Endothelial cell of umbilical vein (primary cell): ENCODE measurements around the gene PHTF1. TPM values are rescaled to one million over a fixed set of nuclear protein-coding genes. Genes with fewer than 3 reads are reported as not detected.

Experiments used
- BruUV-seq: library from RNA; stranded (reverse); fragments of 400-500 nt; replicated peaks from 2 replicates; lab custom pipeline; 2021; lab: Mats Ljungman, UMichigan
- CTCF ChIA-PET: fragments of 300-600, 350-600 bp; sonication (Branson Sonifier 250); formaldehyde crosslinking; loops from one replicate; lab custom pipeline; 2021; ENCODE audit warnings: antibody characterized with exemption, inconsistent platforms; lab: Charles Lee
- POLR2A ChIA-PET: fragments of 300-600, 350-600 bp; sonication (Branson Sonifier 250); formaldehyde crosslinking; loops from one replicate; lab custom pipeline; 2021; ENCODE audit warnings: antibody characterized with exemption, inconsistent platforms; lab: Charles Lee
- DNase-seq: peaks from one replicate; pipeline ENCODE4 v3.0.0-alpha.2; 2011; ENCODE audit warnings: low read depth, low spot score
- FAIRE-seq: peaks from 2 replicates; lab custom pipeline; 2011; peaks lifted over from hg19 to GRCh38; lab: Jason Lieb, UNC
- H2AFZ ChIP-seq: 2 replicates; pipeline ENCODE4 v1.6.0; 2012; ENCODE audit warnings: low read depth, low read length, control low read depth, inconsistent platforms
- H3K27ac ChIP-seq: 2 replicates; pipeline ENCODE4 v1.5.1; 2011; ENCODE audit warnings: low read depth, mild to moderate bottlenecking, control low read depth, low read length, moderate library complexity; ENCODE audit not compliant: insufficient read depth
- H3K27me3 ChIP-seq, 2 experiments: 2 replicates each; pipeline versions ENCODE4 v1.6.0 to v1.6.1; 2011; ENCODE audit warnings: low read length in 2 of 2, mixed read lengths in 1 of 2; ENCODE audit not compliant: control insufficient read depth in 2 of 2, insufficient read depth in 2 of 2
- H3K36me3 ChIP-seq, 2 experiments: 2 replicates in 1 of 2; 3 replicates in 1 of 2; pipeline ENCODE4 v1.5.1; 2011; ENCODE audit warnings: low read length in 2 of 2, mild to moderate bottlenecking in 1 of 2, moderate library complexity in 1 of 2; ENCODE audit not compliant: control insufficient read depth in 2 of 2, insufficient read depth in 2 of 2; ENCODE audit errors: extremely low read depth in 1 of 2
- H3K4me1 ChIP-seq: 3 replicates; pipeline ENCODE4 v1.5.1; 2011; ENCODE audit warnings: mild to moderate bottlenecking, low read length; ENCODE audit not compliant: control insufficient read depth, insufficient read depth; ENCODE audit errors: extremely low read depth
- H3K4me2 ChIP-seq: 2 replicates; pipeline ENCODE4 v1.6.1; 2011; ENCODE audit warnings: low read length, control low read depth, mixed read lengths; ENCODE audit not compliant: insufficient read depth
- H3K4me3 ChIP-seq, 3 experiments: fragments of 200-600 bp in 1 of 3; sonication (generic), shearing (Covaris generic) in 1 of 3; replicated peaks in 1 of 3; 2 replicates each; pipeline ENCODE4 v1.5.1; 2011 to 2016; ENCODE audit warnings: control low read depth in 3 of 3, low read length in 3 of 3, mild to moderate bottlenecking in 2 of 3, inconsistent platforms in 1 of 3, low read depth in 1 of 3, moderate library complexity in 1 of 3; ENCODE audit not compliant: insufficient read depth in 1 of 3
- H3K79me2 ChIP-seq: 2 replicates; pipeline ENCODE4 v1.6.0; 2012; ENCODE audit warnings: low read length, inconsistent platforms; ENCODE audit not compliant: control insufficient read depth, insufficient read depth
- H3K9ac ChIP-seq: replicated peaks from 2 replicates; pipeline ENCODE3; 2011; ENCODE audit warnings: low read length, control low read depth; ENCODE audit not compliant: insufficient read depth; ENCODE audit errors: extremely low read depth
- H3K9me1 ChIP-seq: replicated peaks from 3 replicates; pipeline ENCODE4 v1.6.0; 2011; ENCODE audit warnings: mild to moderate bottlenecking, low read length; ENCODE audit not compliant: control insufficient read depth, insufficient read depth; ENCODE audit errors: extremely low read depth
- H3K9me3 ChIP-seq: replicated peaks from 2 replicates; pipeline ENCODE4 v1.5.1; 2012; ENCODE audit warnings: low read length, inconsistent platforms; ENCODE audit not compliant: control insufficient read depth, insufficient read depth
- H4K20me1 ChIP-seq: replicated peaks from 2 replicates; pipeline ENCODE3; 2011; ENCODE audit warnings: mild to moderate bottlenecking, low read length; ENCODE audit not compliant: control insufficient read depth, insufficient read depth; ENCODE audit errors: extremely low read depth
- EZH2 ChIP-seq: IDR thresholded peaks from 2 replicates; pipeline ENCODE4 v1.6.1; 2012; ENCODE audit warnings: borderline replicate concordance, low read depth, mild to moderate bottlenecking, moderate library complexity, low read length, inconsistent platforms; ENCODE audit not compliant: severe bottlenecking
- FOS ChIP-seq: IDR thresholded peaks from 2 replicates; pipeline ENCODE4 v1.6.1; 2011; ENCODE audit warnings: mild to moderate bottlenecking, low read length, moderate library complexity, borderline replicate concordance; ENCODE audit not compliant: insufficient read depth
- GATA2 ChIP-seq: IDR thresholded peaks from 2 replicates; pipeline ENCODE4 v1.7.0; 2011; ENCODE audit warnings: low read depth, mild to moderate bottlenecking, moderate library complexity, mixed read lengths, low read length; ENCODE audit not compliant: insufficient read length, insufficient read depth
- JUN ChIP-seq: IDR thresholded peaks from 2 replicates; pipeline ENCODE4 v1.6.1; 2011; ENCODE audit warnings: borderline replicate concordance, low read depth; ENCODE audit not compliant: insufficient read length, insufficient read depth
- MYC ChIP-seq: IDR thresholded peaks from one replicate; pipeline ENCODE4 v1.6.1; 2011; ENCODE audit warnings: mild to moderate bottlenecking, low read depth, low read length
- POLR2A ChIP-seq: IDR thresholded peaks from 2 replicates; pipeline ENCODE4 v1.6.1; 2012; ENCODE audit warnings: low read depth, mild to moderate bottlenecking, control low read depth, low read length
- POLR2AphosphoS5 ChIP-seq: IDR thresholded peaks from 2 replicates; pipeline ENCODE4 v1.6.1; 2012; ENCODE audit warnings: low read depth, mild to moderate bottlenecking, control low read depth, low read length, moderate library complexity; ENCODE audit not compliant: insufficient read depth
- dilution Hi-C: fragments of 300-500 bp; cut with MboI; formaldehyde crosslinking; loops from one replicate; pipeline ENCODE4 v1.15.0; 2019; ENCODE audit warnings: low sequenced_read_pairs; ENCODE audit not compliant: extremely low pct_ligation_motif_present
- intact Hi-C: fragments of 100-400 bp; cut with micrococcal nuclease; formaldehyde crosslinking; loops from one replicate; pipeline ENCODE4 v1.10.0; 2022
- polyA plus RNA-seq, 4 experiments: library from polyadenylated mRNA; depleted of rRNA in 3 of 4; stranded (reverse) in 3 of 4; unstranded in 1 of 4; fragments of >200 nt; gene quantifications; 2 replicates each; pipeline versions ENCODE4 v1.2.1 to v1.2.3, GENCODE V29; 2011 to 2012; ENCODE audit warnings: missing spikeins in 1 of 4
- total RNA-seq: library from RNA; stranded (reverse); gene quantifications from 2 replicates; pipeline ENCODE4 v1.2.3, GENCODE V29; 2021
- TF ChIP-seq, protein P1 (sequence below): IDR thresholded peaks from 2 replicates; pipeline ENCODE4 v1.6.1; 2011; ENCODE audit not compliant: insufficient read depth, insufficient read length
- TF ChIP-seq, protein P2 (sequence below), 2 donors: IDR thresholded peaks; 1 replicate in 1 of 2; 2 replicates in 1 of 2; pipeline ENCODE4 v1.5.1; 2011; ENCODE audit warnings: low read length in 2 of 2, mild to moderate bottlenecking in 2 of 2, moderate library complexity in 2 of 2, control low read depth in 1 of 2, inconsistent platforms in 1 of 2, low read depth in 1 of 2; ENCODE audit not compliant: insufficient read depth in 1 of 2; ENCODE audit errors: extremely low read depth in 1 of 2

PHTF1 gene
- total and polyA plus RNA-seq, 2 donors (not counting 3 experiments of a cell fraction or from before 2014, with no cell fraction given): 26.3 to 62.6 TPM

DNA sequence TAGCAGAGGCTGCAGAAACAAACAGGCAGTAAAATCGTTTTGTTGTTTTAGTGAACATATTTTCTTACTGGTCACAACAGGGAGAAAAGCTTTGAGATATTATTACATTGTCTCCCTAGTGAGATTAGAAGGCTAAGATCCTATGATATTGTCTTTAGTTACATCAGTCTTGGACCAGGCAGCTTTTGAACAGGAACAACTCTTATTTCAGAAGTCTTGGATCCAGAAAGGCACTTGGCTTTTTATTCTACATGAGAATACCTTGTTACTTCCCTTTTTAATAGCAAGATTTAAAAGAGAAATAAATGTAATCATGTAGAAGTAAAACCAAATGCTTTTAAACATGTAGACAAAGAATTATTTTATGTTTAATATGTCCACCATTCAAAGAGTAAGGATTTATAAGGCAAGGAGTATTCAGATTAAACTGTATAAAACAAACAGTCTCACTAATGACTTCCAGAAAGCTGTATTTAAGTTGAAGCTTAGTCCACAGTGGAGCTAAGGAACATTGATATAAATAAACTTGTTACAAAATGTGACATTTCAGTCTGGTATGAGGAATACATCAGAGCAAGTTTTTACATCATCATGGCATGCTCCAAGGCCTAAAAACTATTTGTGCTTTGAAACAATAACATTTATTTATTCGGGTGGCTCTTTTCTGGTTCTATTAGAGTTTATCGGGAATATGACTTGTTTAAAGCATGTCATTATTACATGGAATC, 72.2 kb downstream of the PHTF1 start:
- Histone ChIP-seq H3K4me2 (no peak overlapping the region), H4K20me1 (no peaks in the 10 kb centered on the region), H3K9me1 (no peaks in the 10 kb centered on the region), H3K9me3 (no peaks in the 10 kb centered on the region), H3K4me3 (no peak overlapping the region), H3K27ac (no peak overlapping the region), H2AFZ (no peak overlapping the region), H3K27me3 (no peaks in the 10 kb centered on the region), H3K36me3 (peaks cover 1 to 4% of the 10 kb centered on the region in 2 experiments), H3K79me2 (no peaks in the 10 kb centered on the region), H3K9ac (no peak overlapping the region), H3K4me1 (peaks cover 23% of the 10 kb centered on the region)
- no peak for DNase-seq
- BruUV-seq: no TSS peak
- dilution Hi-C loops: no loop called here
- ChIA-PET CTCF (no interaction called here), POLR2A (no interaction called here)
- intact Hi-C loops: no loop called here
- TF ChIP-seq EZH2 (no peak), GATA2 (no peak), FOS (no peak), JUN (no peak), MYC (no peak), POLR2A (no peak), POLR2AphosphoS5 (no peak)
- TF ChIP-seq, protein P1, sequence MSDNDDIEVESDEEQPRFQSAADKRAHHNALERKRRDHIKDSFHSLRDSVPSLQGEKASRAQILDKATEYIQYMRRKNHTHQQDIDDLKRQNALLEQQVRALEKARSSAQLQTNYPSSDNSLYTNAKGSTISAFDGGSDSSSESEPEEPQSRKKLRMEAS: no peak
- TF ChIP-seq, protein P2, sequence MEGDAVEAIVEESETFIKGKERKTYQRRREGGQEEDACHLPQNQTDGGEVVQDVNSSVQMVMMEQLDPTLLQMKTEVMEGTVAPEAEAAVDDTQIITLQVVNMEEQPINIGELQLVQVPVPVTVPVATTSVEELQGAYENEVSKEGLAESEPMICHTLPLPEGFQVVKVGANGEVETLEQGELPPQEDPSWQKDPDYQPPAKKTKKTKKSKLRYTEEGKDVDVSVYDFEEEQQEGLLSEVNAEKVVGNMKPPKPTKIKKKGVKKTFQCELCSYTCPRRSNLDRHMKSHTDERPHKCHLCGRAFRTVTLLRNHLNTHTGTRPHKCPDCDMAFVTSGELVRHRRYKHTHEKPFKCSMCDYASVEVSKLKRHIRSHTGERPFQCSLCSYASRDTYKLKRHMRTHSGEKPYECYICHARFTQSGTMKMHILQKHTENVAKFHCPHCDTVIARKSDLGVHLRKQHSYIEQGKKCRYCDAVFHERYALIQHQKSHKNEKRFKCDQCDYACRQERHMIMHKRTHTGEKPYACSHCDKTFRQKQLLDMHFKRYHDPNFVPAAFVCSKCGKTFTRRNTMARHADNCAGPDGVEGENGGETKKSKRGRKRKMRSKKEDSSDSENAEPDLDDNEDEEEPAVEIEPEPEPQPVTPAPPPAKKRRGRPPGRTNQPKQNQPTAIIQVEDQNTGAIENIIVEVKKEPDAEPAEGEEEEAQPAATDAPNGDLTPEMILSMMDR (IDR thresholded peaks at IDR 0.05; ENCODE audit: extremely low read depth in 1 of 2, insufficient read depth in 1 of 2, low read depth in 1 of 2, low read length in 2 of 2): no peak
- FAIRE-seq: no peak
